WTC11 (cell line): ENCODE results near the gene UQCR11. TPM values are rescaled to one million over a fixed set of nuclear protein-coding genes. Genes with fewer than 3 reads are reported as not detected.

Experiments used
- ATAC-seq: fragments of 200-7000 bp; cut with Tn5 transposase; 2 replicates; pipeline ENCODE4 v1.10.0; 2021; ENCODE audit warnings: mild to moderate bottlenecking, moderate library complexity
- CTCF ChIA-PET: fragments of 300-600 bp; sonication (Branson Sonifier 250); formaldehyde crosslinking; loops from one replicate; lab custom pipeline; 2021; ENCODE audit warnings: antibody characterized with exemption; lab: Charles Lee
- POLR2A ChIA-PET: fragments of 350-600 bp; sonication (Branson Sonifier 250); formaldehyde crosslinking; loops from one replicate; lab custom pipeline; 2021; ENCODE audit warnings: antibody characterized with exemption; lab: Charles Lee
- DNase-seq: peaks from one replicate; pipeline ENCODE4 v3.0.0; 2021; ENCODE audit warnings: low spot score
- H3K27ac Mint-ChIP-seq: 2 replicates; pipeline ENCODE4 v1.8.0; 2021; ENCODE audit warnings: mixed read lengths
- H3K27me3 Mint-ChIP-seq: 2 replicates; pipeline ENCODE4 v1.8.0; 2021; ENCODE audit warnings: low read depth, mild to moderate bottlenecking, moderate library complexity, mixed read lengths
- H3K36me3 Mint-ChIP-seq: 2 replicates; pipeline ENCODE4 v1.8.0; 2021; ENCODE audit warnings: mixed read lengths
- H3K4me1 Mint-ChIP-seq: 2 replicates; pipeline ENCODE4 v1.8.0; 2022; ENCODE audit warnings: mixed read lengths
- H3K4me3 Mint-ChIP-seq: 2 replicates; pipeline ENCODE4 v1.8.0; 2021; ENCODE audit warnings: mild to moderate bottlenecking, moderate library complexity, mixed read lengths
- H3K9me3 Mint-ChIP-seq: 2 replicates; pipeline ENCODE4 v1.8.0; 2021; ENCODE audit warnings: mixed read lengths
- ELF4 ChIP-seq: sonication (generic); formaldehyde crosslinking; IDR thresholded peaks from 2 replicates; pipeline ENCODE4 v1.8.1; 2022; ENCODE audit warnings: low read depth, mild to moderate bottlenecking, moderate library complexity, missing genetic modification reagents
- ESRRA ChIP-seq: sonication (generic); formaldehyde crosslinking; IDR thresholded peaks from 2 replicates; pipeline ENCODE4 v1.8.1; 2022; ENCODE audit warnings: mild to moderate bottlenecking, missing genetic modification reagents, borderline replicate concordance
- ETV6 ChIP-seq: sonication (generic); formaldehyde crosslinking; IDR thresholded peaks from 2 replicates; pipeline ENCODE4 v1.8.1; 2022; ENCODE audit warnings: mild to moderate bottlenecking, missing genetic modification reagents
- FOXP1 ChIP-seq: sonication (generic); formaldehyde crosslinking; IDR thresholded peaks from 2 replicates; pipeline ENCODE4 v1.8.0; 2022; ENCODE audit warnings: missing genetic modification reagents, mild to moderate bottlenecking, moderate library complexity, borderline replicate concordance
- HMGA2 ChIP-seq: fragments of 250-450 bp; sonication (Bioruptor Pico); IDR thresholded peaks from 2 replicates; pipeline ENCODE4 v1.4.0; 2021; ENCODE audit warnings: mild to moderate bottlenecking, moderate library complexity
- KAT7 ChIP-seq: sonication (generic); formaldehyde crosslinking; IDR thresholded peaks from 2 replicates; pipeline ENCODE4 v1.8.1; 2023; ENCODE audit warnings: missing genetic modification reagents, mild to moderate bottlenecking, borderline replicate concordance
- NFYB ChIP-seq: sonication (generic); formaldehyde crosslinking; conservative IDR thresholded peaks from 2 replicates; pipeline ENCODE4 v1.8.0; 2022; ENCODE audit warnings: low read depth, missing genetic modification reagents
- RELA ChIP-seq: sonication (generic); formaldehyde crosslinking; IDR thresholded peaks from 2 replicates; pipeline ENCODE4 v1.8.1; 2022; ENCODE audit warnings: missing genetic modification reagents, mild to moderate bottlenecking, borderline replicate concordance
- SMAD3 ChIP-seq: sonication (generic); formaldehyde crosslinking; IDR thresholded peaks from 2 replicates; pipeline ENCODE4 v1.8.0; 2022; ENCODE audit warnings: missing genetic modification reagents, mild to moderate bottlenecking, borderline replicate concordance
- SP1 ChIP-seq: sonication (generic); formaldehyde crosslinking; conservative IDR thresholded peaks from 2 replicates; pipeline ENCODE4 v1.8.1; 2022; ENCODE audit warnings: missing genetic modification reagents
- ZBTB21 ChIP-seq: sonication (generic); formaldehyde crosslinking; IDR thresholded peaks from 2 replicates; pipeline ENCODE4 v1.8.1; 2023; ENCODE audit warnings: mild to moderate bottlenecking, missing genetic modification reagents, borderline replicate concordance
- ZNF121 ChIP-seq: sonication (generic); formaldehyde crosslinking; IDR thresholded peaks from 2 replicates; pipeline ENCODE4 v1.8.0; 2023; ENCODE audit warnings: missing genetic modification reagents
- ZNF317 ChIP-seq: sonication (generic); formaldehyde crosslinking; IDR thresholded peaks from 2 replicates; pipeline ENCODE4 v1.8.1; 2023; ENCODE audit warnings: low read depth, mild to moderate bottlenecking, moderate library complexity, missing genetic modification reagents, borderline replicate concordance
- ZNF396 ChIP-seq: fragments of 250-450 bp; sonication (Bioruptor Pico); IDR thresholded peaks from 2 replicates; pipeline ENCODE4 v1.8.0; 2021; ENCODE audit warnings: mild to moderate bottlenecking, moderate library complexity, borderline replicate concordance
- ZNF416 ChIP-seq: fragments of 250-450 bp; sonication (Bioruptor Pico); IDR thresholded peaks from 2 replicates; pipeline ENCODE4 v1.9.0; 2021; ENCODE audit warnings: mild to moderate bottlenecking, inconsistent platforms
- total RNA-seq: library from RNA; stranded (reverse); gene quantifications from 3 replicates; pipeline ENCODE4 v1.2.3, GENCODE V29; 2021
- TF ChIP-seq, protein P1 (sequence below): sonication (generic); formaldehyde crosslinking; IDR thresholded peaks from 2 replicates; pipeline ENCODE4 v1.8.1; 2023; ENCODE audit warnings: mild to moderate bottlenecking, missing genetic modification reagents, moderate library complexity
- TF ChIP-seq, protein P2 (sequence below): sonication (generic); formaldehyde crosslinking; IDR thresholded peaks from 2 replicates; pipeline ENCODE4 v1.8.0; 2022; ENCODE audit warnings: mild to moderate bottlenecking, missing genetic modification reagents
- TF ChIP-seq, protein P3 (sequence below): sonication (generic); formaldehyde crosslinking; IDR thresholded peaks from 2 replicates; pipeline ENCODE4 v1.8.1; 2023; ENCODE audit warnings: mild to moderate bottlenecking, missing genetic modification reagents
- TF ChIP-seq, protein P4 (sequence below): sonication (generic); formaldehyde crosslinking; IDR thresholded peaks from 2 replicates; pipeline ENCODE4 v1.8.0; 2022; ENCODE audit warnings: missing genetic modification reagents
- TF ChIP-seq, protein P5 (sequence below): sonication (generic); formaldehyde crosslinking; IDR thresholded peaks from 2 replicates; pipeline ENCODE4 v1.8.0; 2023; ENCODE audit warnings: missing genetic modification reagents, mild to moderate bottlenecking, borderline replicate concordance
- TF ChIP-seq, protein P6 (sequence below): fragments of 250-450 bp; sonication (Bioruptor Pico); IDR thresholded peaks from 2 replicates; pipeline ENCODE4 v1.9.0; 2021; ENCODE audit warnings: mild to moderate bottlenecking

UQCR11 gene
- total RNA-seq, 1 experiment from 2014 or later: 198 TPM

DNA sequence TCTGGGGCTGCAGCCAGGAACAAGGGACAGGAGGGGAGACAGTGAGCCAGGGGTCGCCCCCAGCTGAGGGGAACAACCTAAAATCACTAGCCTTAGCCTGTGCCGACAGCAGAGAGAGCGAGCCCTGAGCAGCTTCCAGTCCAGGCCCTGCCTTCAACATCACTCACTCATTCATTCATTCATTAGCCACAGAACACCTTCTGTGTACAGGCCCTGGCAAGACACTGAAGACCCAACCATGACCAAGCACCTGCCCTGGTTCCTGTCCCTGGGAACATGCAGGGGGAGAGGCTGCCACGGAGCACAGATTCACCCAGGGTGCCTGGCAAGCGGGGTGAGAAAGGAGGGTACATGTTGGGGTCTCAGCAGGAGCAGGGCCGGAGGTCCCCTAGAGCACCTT lies 42.0 kb downstream of the UQCR11 start (continued):
- no peak for TF ChIP-seq ZNF396 (CRISPR knock-in tag)
- no peak for TF ChIP-seq ESRRA (CRISPR knock-in tag)
- no peak for TF ChIP-seq NFYB
- TF ChIP-seq ZBTB21 (CRISPR knock-in tag): no peak
- TF ChIP-seq RELA (CRISPR knock-in tag): no peak
- no peak for TF ChIP-seq SMAD3 (CRISPR knock-in tag)
- no peak for TF ChIP-seq ETV6 (CRISPR knock-in tag)
- TF ChIP-seq, protein P1, sequence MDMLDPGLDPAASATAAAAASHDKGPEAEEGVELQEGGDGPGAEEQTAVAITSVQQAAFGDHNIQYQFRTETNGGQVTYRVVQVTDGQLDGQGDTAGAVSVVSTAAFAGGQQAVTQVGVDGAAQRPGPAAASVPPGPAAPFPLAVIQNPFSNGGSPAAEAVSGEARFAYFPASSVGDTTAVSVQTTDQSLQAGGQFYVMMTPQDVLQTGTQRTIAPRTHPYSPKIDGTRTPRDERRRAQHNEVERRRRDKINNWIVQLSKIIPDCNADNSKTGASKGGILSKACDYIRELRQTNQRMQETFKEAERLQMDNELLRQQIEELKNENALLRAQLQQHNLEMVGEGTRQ (CRISPR knock-in tag): no peak
- TF ChIP-seq KAT7: no peak
- TF ChIP-seq SP1 (CRISPR knock-in tag): no peak
- TF ChIP-seq, protein P2, sequence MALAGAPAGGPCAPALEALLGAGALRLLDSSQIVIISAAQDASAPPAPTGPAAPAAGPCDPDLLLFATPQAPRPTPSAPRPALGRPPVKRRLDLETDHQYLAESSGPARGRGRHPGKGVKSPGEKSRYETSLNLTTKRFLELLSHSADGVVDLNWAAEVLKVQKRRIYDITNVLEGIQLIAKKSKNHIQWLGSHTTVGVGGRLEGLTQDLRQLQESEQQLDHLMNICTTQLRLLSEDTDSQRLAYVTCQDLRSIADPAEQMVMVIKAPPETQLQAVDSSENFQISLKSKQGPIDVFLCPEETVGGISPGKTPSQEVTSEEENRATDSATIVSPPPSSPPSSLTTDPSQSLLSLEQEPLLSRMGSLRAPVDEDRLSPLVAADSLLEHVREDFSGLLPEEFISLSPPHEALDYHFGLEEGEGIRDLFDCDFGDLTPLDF (CRISPR knock-in tag): no peak
- TF ChIP-seq, protein P3, sequence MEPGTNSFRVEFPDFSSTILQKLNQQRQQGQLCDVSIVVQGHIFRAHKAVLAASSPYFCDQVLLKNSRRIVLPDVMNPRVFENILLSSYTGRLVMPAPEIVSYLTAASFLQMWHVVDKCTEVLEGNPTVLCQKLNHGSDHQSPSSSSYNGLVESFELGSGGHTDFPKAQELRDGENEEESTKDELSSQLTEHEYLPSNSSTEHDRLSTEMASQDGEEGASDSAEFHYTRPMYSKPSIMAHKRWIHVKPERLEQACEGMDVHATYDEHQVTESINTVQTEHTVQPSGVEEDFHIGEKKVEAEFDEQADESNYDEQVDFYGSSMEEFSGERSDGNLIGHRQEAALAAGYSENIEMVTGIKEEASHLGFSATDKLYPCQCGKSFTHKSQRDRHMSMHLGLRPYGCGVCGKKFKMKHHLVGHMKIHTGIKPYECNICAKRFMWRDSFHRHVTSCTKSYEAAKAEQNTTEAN (CRISPR knock-in tag): no peak

DNA sequence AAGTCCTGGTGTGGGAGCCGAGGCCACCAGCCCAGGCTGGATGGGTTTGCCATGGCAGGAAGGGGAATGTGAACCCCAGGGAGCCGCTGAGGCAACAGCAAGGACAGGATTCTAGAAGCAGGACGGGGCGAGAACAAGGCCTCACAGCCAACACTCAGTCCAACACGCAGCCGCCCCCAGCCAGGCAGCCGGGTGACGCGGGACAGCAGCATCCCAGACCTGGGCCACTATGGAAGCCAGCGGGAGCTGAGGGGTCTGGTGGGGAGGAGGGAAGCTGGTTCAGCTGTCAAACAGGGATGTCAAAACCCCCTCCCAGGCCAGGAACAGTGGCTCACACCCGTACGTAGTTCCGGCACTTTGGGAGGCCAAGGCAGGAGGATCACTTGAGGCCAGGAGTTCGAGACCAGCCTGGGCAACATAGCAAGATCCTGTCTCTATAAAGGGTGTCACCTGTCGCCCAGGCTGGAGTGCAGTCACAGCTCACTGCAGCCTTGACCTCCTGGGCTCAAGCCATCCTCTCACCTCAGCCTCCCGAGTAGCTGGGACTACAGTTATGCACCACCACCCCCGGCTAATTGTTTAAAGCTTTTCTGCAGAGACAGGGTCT lies 43.9 kb downstream of the UQCR11 start:
- DNase-seq (no peak), ATAC-seq (no peak)
- Mint-ChIP-seq H3K27ac (no peak overlapping the region), H3K27me3 (no peaks in the 10 kb centered on the region), H3K9me3 (no peaks in the 10 kb centered on the region), H3K4me3 (no peak overlapping the region), H3K36me3 (peaks cover 5% of the 10 kb centered on the region; the same call in 1 of the 2 replicates), H3K4me1 (no peaks in the 10 kb centered on the region)
- CTCF ChIA-PET: interaction anchor here (1.1 kb wide), 1 partner anchor 15 kb away, joined by 5 read pairs; no protein-coding TSS in a partner anchor
- TF ChIP-seq ZNF121 (CRISPR knock-in tag) (peak; percentile 95), HMGA2 (CRISPR knock-in tag) (no peak)
- POLR2A ChIA-PET: no interaction called here

DNA sequence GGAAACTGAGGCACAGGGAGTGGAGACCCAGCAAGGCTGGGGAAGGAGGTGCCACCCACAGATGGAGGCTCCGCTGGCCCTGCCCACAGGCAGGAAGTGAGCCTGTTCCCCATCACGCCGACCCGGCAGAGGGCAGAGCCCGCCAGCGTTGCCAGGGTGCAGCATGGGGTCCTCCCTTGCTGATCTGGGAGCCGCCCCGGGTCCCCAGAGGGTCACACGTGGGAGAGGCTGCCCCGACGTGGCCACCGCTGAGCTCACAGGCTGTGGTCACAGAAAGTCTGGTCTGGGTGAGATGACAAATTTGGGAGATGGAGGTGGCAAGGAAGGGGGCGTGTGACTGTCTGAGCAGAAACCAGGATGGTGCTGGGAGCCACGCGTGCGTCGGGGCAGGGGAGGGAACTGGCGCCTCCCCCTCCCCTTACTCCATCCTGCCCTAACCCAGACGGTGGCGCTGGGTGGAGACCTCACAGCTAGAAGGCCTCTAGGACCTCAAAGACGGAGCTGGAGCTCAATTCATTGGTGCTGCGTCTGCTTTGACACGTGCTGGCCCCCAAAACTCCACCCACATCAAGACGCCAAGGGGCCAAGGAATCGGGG lies 44.9 kb downstream of the UQCR11 start:
- Mint-ChIP-seq H3K27ac (no peak overlapping the region), H3K27me3 (no peaks in the 10 kb centered on the region), H3K36me3 (peaks cover 5% of the 10 kb centered on the region; the same call in 1 of the 2 replicates), H3K9me3 (no peaks in the 10 kb centered on the region), H3K4me3 (no peak overlapping the region), H3K4me1 (no peaks in the 10 kb centered on the region)
- ChIA-PET POLR2A (no interaction called here), CTCF (no interaction called here)
- ATAC-seq (no peak), DNase-seq (no peak)
- TF ChIP-seq ETV6 (CRISPR knock-in tag) (no peak), ZNF416 (no peak), ZBTB21 (CRISPR knock-in tag) (no peak), ZNF317 (CRISPR knock-in tag) (no peak), ELF4 (CRISPR knock-in tag) (no peak), FOXP1 (CRISPR knock-in tag) (no peak)
- TF ChIP-seq, protein P4, sequence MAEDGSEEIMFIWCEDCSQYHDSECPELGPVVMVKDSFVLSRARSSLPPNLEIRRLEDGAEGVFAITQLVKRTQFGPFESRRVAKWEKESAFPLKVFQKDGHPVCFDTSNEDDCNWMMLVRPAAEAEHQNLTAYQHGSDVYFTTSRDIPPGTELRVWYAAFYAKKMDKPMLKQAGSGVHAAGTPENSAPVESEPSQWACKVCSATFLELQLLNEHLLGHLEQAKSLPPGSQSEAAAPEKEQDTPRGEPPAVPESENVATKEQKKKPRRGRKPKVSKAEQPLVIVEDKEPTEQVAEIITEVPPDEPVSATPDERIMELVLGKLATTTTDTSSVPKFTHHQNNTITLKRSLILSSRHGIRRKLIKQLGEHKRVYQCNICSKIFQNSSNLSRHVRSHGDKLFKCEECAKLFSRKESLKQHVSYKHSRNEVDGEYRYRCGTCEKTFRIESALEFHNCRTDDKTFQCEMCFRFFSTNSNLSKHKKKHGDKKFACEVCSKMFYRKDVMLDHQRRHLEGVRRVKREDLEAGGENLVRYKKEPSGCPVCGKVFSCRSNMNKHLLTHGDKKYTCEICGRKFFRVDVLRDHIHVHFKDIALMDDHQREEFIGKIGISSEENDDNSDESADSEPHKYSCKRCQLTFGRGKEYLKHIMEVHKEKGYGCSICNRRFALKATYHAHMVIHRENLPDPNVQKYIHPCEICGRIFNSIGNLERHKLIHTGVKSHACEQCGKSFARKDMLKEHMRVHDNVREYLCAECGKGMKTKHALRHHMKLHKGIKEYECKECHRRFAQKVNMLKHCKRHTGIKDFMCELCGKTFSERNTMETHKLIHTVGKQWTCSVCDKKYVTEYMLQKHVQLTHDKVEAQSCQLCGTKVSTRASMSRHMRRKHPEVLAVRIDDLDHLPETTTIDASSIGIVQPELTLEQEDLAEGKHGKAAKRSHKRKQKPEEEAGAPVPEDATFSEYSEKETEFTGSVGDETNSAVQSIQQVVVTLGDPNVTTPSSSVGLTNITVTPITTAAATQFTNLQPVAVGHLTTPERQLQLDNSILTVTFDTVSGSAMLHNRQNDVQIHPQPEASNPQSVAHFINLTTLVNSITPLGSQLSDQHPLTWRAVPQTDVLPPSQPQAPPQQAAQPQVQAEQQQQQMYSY: no peak
- TF ChIP-seq, protein P5, sequence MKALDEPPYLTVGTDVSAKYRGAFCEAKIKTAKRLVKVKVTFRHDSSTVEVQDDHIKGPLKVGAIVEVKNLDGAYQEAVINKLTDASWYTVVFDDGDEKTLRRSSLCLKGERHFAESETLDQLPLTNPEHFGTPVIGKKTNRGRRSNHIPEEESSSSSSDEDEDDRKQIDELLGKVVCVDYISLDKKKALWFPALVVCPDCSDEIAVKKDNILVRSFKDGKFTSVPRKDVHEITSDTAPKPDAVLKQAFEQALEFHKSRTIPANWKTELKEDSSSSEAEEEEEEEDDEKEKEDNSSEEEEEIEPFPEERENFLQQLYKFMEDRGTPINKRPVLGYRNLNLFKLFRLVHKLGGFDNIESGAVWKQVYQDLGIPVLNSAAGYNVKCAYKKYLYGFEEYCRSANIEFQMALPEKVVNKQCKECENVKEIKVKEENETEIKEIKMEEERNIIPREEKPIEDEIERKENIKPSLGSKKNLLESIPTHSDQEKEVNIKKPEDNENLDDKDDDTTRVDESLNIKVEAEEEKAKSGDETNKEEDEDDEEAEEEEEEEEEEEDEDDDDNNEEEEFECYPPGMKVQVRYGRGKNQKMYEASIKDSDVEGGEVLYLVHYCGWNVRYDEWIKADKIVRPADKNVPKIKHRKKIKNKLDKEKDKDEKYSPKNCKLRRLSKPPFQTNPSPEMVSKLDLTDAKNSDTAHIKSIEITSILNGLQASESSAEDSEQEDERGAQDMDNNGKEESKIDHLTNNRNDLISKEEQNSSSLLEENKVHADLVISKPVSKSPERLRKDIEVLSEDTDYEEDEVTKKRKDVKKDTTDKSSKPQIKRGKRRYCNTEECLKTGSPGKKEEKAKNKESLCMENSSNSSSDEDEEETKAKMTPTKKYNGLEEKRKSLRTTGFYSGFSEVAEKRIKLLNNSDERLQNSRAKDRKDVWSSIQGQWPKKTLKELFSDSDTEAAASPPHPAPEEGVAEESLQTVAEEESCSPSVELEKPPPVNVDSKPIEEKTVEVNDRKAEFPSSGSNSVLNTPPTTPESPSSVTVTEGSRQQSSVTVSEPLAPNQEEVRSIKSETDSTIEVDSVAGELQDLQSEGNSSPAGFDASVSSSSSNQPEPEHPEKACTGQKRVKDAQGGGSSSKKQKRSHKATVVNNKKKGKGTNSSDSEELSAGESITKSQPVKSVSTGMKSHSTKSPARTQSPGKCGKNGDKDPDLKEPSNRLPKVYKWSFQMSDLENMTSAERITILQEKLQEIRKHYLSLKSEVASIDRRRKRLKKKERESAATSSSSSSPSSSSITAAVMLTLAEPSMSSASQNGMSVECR (CRISPR knock-in tag): no peak
- TF ChIP-seq, protein P6, sequence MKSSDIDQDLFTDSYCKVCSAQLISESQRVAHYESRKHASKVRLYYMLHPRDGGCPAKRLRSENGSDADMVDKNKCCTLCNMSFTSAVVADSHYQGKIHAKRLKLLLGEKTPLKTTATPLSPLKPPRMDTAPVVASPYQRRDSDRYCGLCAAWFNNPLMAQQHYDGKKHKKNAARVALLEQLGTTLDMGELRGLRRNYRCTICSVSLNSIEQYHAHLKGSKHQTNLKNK (CRISPR knock-in tag): no peak
